ENCODE results near the gene ZFP36L1.

ZFP36L1 gene

DNA sequence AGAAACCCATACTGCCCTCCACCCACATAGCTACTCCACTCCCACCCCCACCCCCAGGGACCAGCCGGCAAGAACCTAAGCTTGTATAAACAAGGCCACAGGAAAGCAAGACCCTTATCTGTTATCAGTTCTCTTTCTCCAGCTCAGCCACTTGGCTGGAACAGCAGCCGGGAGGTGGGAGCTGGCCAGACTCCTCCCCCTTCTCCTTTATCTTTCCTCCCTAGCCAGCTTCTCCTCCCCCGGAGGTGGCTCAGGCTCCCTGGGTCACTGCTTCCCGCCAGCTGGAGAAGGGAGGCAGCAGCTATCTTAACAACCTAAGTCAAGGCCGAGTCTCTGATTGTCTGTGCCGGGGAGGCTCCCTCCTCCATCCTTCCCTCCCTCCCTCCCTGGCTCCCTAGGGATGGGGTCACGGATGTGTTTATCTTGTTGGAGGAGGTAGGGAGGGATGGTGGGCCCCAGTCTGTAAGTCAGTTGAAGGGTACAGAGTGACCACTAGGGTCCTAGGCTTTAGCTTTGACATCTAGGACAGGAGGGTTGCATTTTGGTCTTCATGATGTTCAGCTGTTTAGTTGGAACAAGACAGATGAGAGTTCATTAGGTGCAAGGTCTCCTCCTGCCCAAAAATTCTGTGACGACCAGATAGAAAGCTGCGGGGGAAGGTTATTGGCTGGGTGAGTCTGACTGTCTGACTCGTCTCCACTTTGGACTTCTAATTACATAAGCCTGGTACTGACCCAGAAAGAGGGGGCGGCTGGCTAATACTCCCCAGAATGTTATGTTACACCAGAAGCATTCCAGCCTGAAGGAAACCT, 29.7 kb downstream of the ZFP36L1 start:
- DNase-seq (ENCODE audit: low read depth, low spot score): peak; percentile 94

GRCh38 chr14:68761391-68761790, 31.5 kb downstream of the ZFP36L1 start:
- DNase-seq (ENCODE audit: low read depth, low spot score): no peak

DNA sequence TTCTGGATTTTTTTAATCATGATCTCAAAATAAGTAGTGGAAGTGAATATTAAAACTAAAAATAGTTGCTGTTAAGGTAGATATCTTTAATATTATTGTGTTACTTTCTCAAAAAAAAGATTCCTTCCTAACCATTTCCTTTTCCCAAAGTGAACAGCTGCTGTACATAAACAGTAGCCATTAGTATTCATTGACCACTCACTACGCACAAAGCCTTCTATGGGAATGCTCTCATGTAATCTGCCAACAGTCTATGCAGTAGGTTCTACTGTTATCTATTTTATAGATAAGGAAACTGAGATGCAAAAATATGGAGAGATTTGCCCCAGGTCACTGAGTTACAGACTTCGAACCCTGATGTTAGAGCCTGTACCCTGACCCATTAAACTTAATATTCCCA, 32.1 kb downstream of the ZFP36L1 start:
- DNase-seq (ENCODE audit: low read depth, low spot score): no peak

GRCh38 chr14:68759937-68760336, 32.9 kb downstream of the ZFP36L1 start:
- no peak for DNase-seq (ENCODE audit: low read depth, low spot score)

DNA sequence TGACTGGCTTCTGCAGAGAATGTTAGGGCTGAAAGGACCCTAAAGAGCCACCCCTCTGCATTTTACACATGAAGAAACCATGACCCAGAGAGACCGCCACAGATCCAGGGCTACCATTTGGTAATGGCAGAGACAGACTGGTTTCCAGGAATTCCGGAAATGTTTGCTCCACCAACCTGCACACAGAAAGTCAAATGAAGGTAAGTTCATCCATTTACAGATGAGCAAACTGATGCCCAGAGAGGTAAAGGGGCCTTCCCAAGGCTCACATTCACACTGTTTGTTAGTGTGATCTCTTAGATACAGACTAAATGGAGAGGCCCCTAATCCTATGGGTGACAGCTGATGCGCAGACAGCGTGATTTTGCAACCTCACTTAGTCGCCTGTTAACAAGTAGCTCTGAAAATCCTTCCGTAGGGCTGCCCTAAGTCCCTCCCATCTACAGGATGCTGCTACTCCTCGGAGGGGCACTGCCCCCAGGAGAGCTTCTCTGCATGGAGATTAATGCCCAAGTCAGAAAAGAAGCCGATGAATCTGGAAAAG, 33.8 kb downstream of the ZFP36L1 start:
- DNase-seq (ENCODE audit: low read depth, low spot score): no peak

DNA sequence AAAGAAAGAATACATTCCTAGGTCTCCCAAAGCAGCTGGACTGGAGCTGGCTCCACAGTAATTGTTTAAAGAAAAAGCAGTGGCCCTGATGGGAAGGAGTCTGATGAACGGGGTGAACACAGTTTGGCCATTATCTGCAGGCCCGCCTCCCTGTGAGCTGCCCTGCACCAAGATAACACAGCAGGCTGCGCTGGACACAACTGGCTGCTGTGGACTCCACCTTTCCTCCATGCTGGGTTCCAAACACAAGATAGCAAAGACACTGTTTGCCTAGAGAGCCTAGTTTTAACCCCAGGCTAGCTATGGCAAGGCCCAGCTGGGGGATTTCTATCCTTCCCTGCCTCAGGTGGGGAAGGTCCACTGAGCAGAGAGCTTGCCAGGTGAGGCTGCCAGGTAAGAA, 34.6 kb downstream of the ZFP36L1 start:
- no peak for DNase-seq (ENCODE audit: low read depth, low spot score)

GRCh38 chr14:68757618-68758081, 35.2 kb downstream of the ZFP36L1 start:
- no peak for DNase-seq (ENCODE audit: low read depth, low spot score)

DNA sequence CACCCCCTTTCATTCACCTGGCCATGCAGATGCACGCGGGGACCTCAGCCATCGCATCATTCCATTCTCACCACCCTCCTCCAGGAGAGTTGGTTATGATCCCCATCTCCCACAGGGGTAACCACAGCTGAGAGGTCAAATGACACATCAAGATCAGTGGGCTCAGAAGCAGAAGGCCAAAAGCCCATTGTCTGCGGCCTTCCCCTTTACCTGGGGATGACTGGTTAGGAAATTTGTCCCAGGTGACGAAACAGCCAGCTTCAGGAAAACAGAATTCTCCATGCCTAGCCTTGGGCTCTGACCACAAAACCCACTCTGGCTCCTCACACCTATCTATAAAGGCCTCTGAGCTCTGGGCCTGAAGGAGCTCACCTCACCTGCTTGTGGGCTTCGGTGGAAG, 36.1 kb downstream of the ZFP36L1 start:
- no peak for DNase-seq (ENCODE audit: low read depth, low spot score)

DNA sequence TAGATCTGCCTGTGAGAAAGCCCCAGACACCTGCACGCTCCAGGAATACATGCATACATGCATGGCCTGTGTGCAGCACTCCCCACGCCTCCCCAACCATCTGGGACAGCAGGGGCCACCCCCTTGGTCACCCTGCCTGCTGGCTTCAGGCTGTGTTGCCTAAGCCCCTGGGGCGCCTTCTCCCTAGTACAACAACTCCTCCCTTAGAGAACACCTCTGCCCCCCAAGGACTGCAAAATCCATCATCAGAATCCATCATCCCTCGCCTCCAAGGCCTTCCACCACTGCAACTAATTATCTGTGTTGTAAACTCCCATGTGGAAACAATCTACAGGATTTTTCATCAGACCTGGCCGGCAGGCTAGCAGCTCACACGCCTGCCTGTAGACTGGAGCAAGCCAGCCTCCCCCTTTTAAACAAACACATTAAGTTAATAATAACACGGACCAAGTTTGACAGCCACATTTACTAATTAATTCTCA, 36.8 kb downstream of the ZFP36L1 start:
- no peak for DNase-seq (ENCODE audit: low read depth, low spot score)

- no peak for DNase-seq (ENCODE audit: low read depth, low spot score)
These were observed 37.9 kb downstream of the ZFP36L1 start for GRCh38 chr14:68755016-68755353.

DNA sequence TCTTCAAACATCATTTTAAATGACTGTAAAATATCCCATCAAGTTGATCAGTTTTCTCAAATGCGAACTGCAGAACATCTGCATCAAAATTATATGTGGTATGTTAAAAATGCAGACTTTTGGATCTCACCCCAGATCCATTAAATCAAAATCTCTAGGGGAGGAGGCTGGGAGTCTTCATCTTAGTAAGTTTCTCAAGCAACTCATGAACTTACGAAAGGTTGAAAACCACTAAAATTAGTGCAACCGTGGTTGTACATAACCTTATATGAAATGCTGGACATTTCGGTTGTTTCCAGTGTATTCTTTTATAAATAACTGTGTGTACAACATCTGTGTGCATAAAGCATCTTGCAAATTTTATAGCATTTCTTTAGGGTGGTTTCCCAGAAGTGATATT, 39.2 kb downstream of the ZFP36L1 start:
- DNase-seq (ENCODE audit: low read depth, low spot score): no peak

- no peak for DNase-seq (ENCODE audit: low read depth, low spot score)
These were observed 40.4 kb downstream of the ZFP36L1 start for GRCh38 chr14:68752271-68753006.

GRCh38 chr14:68749487-68750475, 43.1 kb downstream of the ZFP36L1 start:
- peak; percentile 14 for DNase-seq (ENCODE audit: low read depth, low spot score)

DNA sequence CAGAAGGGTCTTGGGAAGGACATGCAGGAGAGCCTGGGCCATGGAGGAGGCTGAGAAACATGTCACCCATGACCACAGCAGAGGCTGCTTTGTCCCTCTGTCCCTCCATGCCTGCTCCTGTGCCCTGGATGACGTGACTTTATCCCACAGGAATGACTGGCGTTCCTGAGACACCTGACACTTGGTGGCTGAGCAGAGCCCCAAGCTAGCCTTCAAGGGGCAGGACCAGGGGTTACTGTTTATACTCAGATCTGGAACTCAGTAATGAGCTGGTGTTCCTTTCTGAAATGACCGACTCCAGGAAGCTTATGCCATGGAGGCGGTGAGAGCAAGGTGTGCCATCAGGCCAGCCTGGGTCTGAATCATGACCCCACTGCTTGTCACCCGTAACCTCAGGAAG, 44.2 kb downstream of the ZFP36L1 start:
- peak; percentile 54 for DNase-seq (ENCODE audit: low read depth, low spot score)

- DNase-seq (ENCODE audit: low read depth, low spot score): no peak
These were observed 44.6 kb downstream of the ZFP36L1 start for GRCh38 chr14:68748260-68748659.

- peak; percentile 68 for DNase-seq (ENCODE audit: low read depth, low spot score)
These were observed 45.5 kb downstream of the ZFP36L1 start for GRCh38 chr14:68747393-68747792.

GRCh38 chr14:68744613-68745012, 48.3 kb downstream of the ZFP36L1 start:
- no peak for DNase-seq (ENCODE audit: low read depth, low spot score)

- no peak for DNase-seq (ENCODE audit: low read depth, low spot score)
These were observed 50.9 kb downstream of the ZFP36L1 start for GRCh38 chr14:68741839-68742470.

- DNase-seq (ENCODE audit: low read depth, low spot score): no peak
These were observed 51.4 kb downstream of the ZFP36L1 start for GRCh38 chr14:68741477-68741791.

GRCh38 chr14:68740788-68741476, 51.9 kb downstream of the ZFP36L1 start:
- no peak for DNase-seq (ENCODE audit: low read depth, low spot score)
